ENCODE measurements around the gene NLRP2B. TPM values are rescaled to one million over a fixed set of nuclear protein-coding genes. Genes with fewer than 3 reads are reported as not detected.

Gene NLRP2B
- total RNA-seq, 1 donor from 2014 or later, result under 0.01 TPM

Other genes starting within 250 kb of the NLRP2B start
- gene ZXDB, start 88.2 kb downstream of the NLRP2B start, total RNA-seq, result 13.9 TPM
- gene ZXDA, start 230.2 kb upstream of the NLRP2B start, total RNA-seq, result 25.3 TPM

Data from frontal cortex (tissue), 1 donor.